Amniotic stem cell (primary cell): ENCODE results near the gene NOP10.
"Not testable (repeated sequence)": the region's sequence is repeated elsewhere in the genome, so short reads cannot be mapped to it uniquely, and the experiment has no call there.

ENCODE experiments used
- DNase-seq: peaks from one replicate; lab custom pipeline; 2025; lab: John Stamatoyannopoulos, UW

NOP10 gene

GRCh38 chr15:34358367-34358766 lies 15.4 kb upstream of the NOP10 start:
- DNase-seq, result no peak

DNA sequence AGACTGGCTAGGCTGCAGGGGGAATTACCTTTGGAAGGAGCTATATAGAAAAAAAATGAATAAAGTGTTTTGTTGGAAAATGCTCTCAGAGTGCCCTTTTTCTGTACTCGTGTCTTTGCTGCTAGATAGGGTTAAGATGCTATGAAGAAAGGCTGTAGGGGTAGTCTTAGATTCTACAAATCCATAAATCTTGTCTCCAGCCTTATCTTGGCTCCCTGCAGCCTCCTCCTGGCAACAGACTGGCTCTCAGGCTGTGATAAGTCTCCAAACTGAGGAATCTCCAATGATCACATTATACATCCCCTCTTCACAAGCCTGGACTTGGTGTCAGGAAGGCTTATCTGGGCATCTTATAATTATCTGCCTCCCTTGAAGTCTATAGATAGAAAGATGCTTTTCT lies 14.7 kb upstream of the NOP10 start:
- DNase-seq, result no peak

DNA sequence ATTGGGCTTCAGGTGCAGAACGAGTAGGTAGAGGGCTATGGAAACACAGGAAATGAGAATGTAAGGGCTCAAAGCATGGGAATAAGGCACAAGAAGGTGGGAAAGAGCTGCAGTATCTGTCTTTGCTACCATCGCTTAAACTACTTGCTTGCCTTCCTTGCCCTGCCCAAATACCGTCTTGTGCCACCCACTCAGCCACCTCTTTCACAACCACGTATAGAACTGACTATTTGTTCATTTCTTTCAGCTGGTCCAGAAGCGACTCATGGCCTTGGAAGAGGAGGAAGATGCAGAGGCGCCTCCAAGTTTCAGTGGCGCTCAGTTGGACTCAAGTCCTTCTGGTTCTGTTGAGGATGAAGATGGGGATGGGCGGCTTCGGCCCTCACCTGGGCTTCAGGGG lies 12.3 kb upstream of the NOP10 start:
- no peak for DNase-seq

DNA sequence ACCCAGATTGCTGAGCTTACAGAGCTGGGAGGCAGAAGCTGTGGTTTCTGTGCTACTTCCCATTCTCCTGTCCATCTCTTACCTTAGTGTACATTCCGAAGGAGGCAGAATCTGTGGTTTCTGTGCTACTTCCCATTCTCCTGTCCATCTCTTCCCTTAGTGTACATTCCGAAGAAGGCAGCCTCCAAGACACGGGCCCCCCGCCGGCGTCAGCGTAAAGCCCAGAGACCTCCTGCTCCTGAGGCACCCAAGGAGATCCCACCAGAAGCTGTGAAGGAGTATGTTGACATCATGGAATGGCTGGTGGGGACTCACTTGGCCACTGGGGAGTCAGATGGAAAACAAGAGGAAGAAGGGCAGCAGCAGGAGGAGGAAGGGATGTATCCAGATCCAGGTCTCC lies 11.3 kb upstream of the NOP10 start:
- DNase-seq, result no peak

DNA sequence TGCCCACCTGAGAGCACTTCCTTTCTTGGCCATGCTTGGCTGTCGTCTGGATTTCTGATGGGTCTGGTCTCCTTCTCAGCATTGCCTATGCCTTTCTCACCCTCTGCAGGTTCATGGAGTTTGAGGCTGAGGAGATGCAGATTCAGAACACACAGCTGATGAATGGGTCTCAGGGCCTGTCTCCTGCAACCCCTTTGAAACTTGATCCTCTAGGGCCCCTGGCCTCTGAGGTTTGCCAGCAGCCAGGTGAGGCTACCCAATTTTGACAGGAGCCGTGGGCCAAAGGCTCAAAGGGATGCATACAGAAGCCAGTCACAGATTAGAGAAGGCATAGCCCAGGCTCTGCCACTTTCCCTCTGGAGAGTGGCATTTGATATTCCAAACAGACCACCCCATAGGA lies 10.7 kb upstream of the NOP10 start:
- no peak for DNase-seq

GRCh38 chr15:34352996-34353395 lies 10.1 kb upstream of the NOP10 start:
- not testable (repeated sequence) for DNase-seq

GRCh38 chr15:34349769-34350168 lies 6.8 kb upstream of the NOP10 start:
- no peak for DNase-seq

DNA sequence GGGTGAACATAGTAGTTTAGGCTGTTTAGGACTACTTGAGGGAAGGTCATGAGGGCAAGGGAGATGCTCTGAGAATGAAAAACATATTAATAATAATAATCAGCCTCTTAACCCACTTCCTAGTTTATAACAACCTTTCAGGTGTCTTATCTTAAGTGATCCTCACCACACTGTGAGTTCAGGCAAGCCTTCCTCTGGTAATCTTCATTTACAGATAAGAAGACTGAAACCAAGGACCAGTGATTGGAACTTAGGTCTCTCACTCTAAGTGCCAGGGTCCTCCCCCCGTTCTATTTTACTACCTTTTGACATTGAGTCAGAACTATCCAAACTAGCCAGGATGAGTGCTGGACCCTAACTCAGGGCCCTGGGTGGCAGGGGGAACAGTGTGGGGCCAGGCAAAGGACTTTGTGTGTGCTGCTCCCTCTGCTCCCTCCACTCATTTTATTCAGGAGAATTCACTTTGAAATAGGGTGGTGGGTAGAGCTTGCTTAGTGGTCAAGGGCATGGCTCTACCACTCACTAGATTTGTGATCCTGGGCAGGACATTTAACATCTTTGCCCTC lies 5.9 kb upstream of the NOP10 start:
- DNase-seq, result no peak

DNA sequence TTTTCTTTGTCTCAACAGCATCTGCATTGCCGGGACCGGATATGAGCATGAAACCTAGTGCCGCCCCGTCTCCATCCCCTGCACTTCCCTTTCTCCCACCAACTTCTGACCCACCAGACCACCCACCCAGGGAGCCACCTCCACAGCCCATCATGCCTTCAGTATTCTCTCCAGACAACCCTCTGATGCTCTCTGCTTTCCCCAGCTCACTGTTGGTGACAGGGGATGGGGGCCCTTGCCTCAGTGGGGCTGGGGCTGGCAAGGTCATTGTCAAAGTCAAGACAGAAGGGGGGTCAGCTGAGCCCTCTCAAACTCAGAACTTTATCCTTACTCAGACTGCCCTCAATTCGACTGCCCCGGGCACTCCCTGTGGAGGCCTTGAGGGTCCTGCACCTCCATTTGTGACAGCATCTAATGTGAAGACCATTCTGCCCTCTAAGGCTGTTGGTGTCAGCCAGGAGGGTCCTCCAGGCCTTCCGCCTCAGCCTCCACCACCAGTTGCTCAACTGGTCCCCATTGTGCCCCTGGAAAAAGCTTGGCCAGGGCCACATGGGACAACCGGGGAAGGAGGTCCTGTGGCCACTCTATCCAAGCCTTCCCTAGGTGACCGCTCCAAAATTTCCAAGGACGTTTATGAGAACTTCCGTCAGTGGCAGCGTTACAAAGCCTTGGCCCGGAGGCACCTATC lies 5.2 kb upstream of the NOP10 start:
- DNase-seq, result no peak

DNA sequence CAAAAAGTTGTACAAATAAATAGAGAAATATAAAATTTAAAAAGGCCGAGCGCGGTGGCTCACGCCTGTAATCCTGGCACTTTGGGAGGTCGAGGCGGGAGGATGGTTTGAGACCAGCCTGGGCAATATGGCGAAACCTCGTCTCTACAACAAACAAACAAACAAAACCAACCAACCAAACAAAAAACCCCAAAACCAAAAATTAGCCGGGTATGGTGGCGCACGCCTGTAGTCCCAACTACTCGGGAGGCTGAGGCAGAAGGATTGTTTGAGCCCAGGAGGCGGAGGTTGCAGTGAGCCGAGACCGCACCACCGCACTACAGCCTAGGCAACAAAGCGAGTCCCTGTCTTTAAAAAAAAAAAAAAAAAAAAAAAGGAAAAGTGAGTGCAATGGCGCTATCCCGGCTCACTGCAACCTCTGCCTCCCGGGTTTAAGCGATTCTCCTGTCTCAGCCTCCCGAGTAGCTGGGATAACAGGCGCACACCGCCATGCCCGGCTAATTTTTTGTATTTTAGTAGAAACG lies 661 bp downstream of the NOP10 start:
- DNase-seq, result not testable (repeated sequence)

GRCh38 chr15:34341381-34342212 lies 1.3 kb downstream of the NOP10 start:
- no peak for DNase-seq

GRCh38 chr15:34339946-34340345 lies 3.0 kb downstream of the NOP10 start:
- no peak for DNase-seq

- DNase-seq, result no peak
Observed at GRCh38 chr15:34338347-34338746, 4.6 kb downstream of the NOP10 start.

DNA sequence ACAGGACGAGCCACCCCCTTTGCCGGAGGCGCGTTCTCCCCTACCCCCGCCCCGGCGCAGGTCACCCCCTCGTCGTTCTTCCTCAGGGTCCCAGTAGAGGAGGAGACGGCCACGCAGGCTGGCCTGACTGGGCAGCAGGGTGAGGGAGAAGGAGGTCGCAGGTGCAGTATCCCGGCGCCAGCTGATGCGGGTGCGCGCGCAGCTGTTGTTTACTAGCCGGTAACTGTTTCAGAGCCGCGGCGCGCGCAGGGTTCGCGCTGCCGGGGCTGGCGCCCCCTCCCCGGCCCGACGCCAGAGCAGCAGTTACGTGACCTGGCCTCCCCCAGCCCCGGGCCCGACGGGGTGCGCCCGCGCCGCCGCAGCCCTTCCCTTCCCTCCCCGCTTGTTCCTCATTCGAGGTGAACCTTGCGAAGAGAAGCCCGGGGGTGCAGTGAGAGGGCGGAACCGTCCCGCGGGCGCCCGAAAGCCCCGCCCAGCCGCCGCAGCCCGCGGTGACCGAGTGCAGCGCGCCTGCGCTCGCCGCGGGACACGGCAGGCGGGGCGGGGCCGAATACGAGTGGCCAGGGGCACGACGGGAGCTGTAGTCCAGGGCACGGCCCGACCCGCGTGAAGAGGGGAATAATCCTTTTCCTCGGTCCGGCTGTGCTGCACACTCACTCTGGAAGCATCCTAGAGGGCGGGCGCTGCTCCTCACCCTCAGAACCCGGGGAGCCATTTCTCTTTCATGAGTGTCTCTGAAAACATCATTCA lies 5.2 kb downstream of the NOP10 start, which contains the start of gene SLC12A6:
Gene SLC12A6, minus strand, starts transcription at position 225 of the 750 bp plus-strand sequence. CDS start 1,101 bp downstream, outside the sequence.
- DNase-seq, result peak; percentile 93

DNA sequence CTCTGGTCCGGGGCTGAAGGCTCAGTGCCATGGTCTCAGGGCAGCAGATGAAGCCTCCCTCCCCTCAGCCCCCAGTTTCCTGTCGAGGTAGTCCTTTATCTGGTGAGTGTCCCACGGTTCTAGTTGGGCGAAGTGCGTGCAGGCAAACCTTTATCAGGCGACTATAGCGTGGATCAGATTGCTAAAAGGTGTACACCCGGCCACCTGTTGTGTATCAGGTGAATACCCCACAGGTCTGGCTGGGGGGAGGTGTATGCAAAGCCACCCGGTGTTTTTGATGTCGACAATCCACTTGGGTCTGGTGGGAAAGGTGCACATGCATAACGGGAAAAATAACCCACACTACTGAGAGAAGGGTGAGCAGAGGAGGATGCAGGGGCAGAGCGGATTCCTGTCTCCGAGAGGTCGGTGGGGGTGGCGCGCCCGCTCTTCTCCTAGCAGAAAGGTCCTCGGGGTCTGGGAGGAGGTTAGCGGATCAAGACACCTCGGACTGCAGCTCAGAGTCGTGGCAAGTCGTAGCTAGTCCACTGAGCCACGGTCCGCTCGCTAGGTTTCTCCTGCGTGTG lies 5.9 kb downstream of the NOP10 start:
- DNase-seq, result no peak

GRCh38 chr15:34336231-34336990 lies 6.5 kb downstream of the NOP10 start:
- DNase-seq, result no peak

DNA sequence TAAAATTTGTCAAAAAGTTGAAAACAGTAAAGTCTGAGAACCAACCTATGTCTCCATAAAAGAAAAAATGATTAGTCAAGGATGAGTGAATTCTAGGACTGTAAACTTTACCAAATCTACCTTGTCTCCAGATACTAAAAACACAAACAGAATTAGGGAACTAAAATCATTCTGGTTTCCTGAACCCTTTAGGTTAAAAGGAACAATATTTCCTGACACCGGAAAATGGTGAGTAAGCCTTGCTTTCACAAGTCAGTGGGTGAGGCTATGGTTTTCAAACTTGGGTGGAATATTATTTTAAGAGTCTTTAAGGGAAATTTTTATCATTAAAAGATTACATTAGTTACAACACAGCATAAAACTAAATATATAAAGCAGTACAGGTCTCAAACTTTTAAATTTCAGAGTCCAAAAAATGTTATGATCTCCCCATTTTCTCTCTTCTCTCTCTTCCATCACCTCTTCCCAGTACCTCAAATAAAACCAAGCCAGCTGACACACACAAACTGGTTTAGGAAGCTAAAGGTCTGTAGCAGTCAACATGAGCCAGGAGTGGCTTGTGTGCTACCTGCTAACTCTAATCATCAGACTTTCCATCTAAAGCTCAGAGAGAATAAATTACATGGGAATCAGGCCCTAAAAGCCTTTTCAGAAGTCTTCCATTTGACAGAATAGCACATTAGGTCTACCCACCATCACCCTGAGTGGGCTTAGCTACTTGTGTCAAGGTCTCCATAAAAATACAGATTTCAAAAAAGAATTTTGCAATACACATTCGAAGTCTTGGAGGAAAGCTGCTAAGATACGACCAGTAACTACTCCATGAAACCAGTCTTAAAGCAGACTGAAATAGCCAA lies 7.5 kb downstream of the NOP10 start:
- DNase-seq, result no peak

DNA sequence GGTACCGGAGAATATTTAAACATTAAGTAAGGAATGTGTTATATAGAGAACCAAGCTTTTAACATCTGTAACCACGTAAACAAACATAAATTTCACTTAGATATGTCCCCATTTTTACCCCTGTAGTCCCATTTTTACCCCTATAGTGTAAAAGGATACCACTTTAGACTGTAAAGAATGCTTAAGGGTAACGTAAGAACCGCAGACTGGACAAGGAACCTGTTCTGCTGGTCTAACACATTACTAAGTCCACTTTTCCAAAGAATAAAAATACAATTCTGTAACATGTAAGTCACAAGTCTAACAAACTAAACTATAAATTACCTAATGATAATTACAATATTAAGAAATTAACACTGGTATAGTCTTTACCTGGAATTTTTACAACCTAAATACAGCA lies 8.3 kb downstream of the NOP10 start:
- no peak for DNase-seq

DNA sequence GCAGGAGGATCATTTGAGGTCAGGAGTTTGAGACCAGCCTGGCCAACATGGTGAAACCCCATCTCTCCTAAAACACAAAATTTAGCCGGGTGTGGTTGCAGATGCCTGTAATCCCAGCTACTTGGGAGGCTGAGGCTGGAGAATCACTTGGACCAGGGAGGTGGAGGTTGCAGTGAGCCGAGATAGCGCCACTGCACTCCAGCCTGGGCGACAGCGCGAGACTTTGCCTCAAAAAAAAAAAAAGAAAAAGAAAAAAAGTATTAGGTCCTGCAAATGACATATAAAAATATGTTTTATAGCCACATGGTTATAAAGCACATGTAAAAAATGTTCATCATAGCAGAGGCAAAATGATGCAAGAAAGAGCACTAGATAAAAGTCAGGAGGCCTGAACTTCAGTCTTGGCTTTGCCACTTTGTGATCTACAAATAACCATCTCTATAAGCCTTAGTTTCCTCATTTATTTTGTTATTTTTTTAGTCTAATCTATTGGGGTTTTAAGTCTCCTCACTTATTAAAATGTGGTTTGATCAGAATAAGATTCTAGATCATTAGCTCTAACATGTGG lies 10.3 kb downstream of the NOP10 start:
- DNase-seq, result no peak

DNA sequence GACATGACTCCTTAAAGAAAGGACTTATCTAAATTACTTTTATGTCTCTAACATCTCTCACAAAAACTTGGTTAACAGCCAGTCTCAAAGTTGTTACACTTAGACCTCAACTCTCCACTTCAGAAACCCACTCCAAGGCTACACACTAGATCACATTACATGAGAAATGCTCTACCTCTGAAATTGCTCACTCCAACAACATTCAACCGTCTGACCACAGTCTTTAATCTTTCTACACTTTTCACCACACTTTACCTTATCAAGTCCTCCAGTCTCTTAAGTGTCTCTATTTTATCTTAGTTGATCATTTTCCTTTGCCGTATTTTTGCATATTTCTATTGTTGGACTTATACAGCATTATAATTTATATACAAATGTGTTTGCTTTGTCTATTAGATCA lies 11.1 kb downstream of the NOP10 start:
- DNase-seq, result no peak
